ENCODE results near the gene ENTPD1. TPM values are rescaled to one million over a fixed set of nuclear protein-coding genes. Genes with fewer than 3 reads are reported as not detected.
"Not testable (repeated sequence)": the region's sequence is repeated elsewhere in the genome, so short reads cannot be mapped to it uniquely, and the experiment has no call there.

ENTPD1 gene
- total RNA-seq, 1 experiment from 2014 or later: 0.03 TPM

DNA sequence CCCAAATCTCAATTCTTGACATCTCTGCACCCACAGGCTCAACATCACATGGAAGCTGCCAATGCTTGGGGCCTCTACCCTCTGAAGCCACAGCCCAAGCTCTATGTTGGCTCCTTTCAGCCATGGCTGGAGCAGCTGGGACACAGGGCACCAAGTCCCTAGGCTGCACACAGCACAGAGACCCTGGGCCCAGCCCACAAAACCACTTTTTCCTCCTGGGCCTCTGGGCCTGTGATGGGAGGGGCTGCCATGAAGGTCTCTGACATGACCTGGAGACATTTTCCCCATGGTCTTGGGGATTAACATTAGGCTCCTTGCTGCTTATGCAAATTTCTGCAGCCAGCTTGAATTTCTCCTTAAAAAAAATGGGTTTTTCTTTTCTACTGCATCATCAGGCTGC lies 118.8 kb downstream of the ENTPD1 start:
- DNase-seq (ENCODE audit: low read depth); in situ Hi-C loops (cut with HindIII; ENCODE audit: low pct_unique_long_range_greater_than_20kb, low sequenced_read_pairs): not testable (repeated sequence)

DNA sequence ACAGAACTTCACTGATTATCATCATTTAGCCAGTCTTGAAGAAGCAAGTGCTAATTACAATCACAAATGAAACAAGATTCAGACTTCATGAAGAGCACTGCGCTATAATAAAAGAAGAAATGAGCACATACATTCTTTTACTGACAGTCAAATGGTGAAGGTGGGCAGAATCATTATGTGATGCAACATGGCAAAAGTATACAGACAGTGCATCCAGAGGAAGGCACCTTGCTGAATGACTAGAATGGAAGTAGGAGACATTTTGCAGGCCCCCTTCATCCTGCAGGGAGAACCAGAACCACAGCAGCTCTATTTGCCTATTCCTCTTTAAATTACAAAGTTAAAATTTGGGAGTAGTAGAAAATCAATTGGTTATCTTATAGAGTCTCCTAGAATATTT lies 120.8 kb downstream of the ENTPD1 start:
- in situ Hi-C loops (cut with HindIII; ENCODE audit: low pct_unique_long_range_greater_than_20kb, low sequenced_read_pairs): no loop called here
- DNase-seq (ENCODE audit: low read depth): no peak

DNA sequence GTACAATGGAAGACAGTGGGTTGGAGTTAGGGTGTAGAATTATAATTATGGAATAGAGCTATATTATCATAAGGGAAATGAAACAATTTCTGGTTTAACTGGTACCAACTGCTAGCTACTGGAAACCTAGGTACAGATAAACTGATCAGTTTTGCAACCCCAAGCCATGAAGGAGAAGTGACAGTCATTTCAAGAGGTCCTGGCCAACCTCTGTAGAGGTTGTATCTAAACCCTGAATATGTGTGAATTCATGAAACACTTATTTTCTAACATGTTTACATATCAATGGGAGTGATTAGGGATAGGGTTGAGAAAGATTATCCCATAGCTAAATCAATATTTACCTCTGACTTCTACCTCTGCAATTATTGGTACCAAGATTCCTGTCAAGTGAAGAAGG lies 121.9 kb downstream of the ENTPD1 start:
- in situ Hi-C loops (cut with HindIII; ENCODE audit: low pct_unique_long_range_greater_than_20kb, low sequenced_read_pairs): no loop called here
- no peak for DNase-seq (ENCODE audit: low read depth)

DNA sequence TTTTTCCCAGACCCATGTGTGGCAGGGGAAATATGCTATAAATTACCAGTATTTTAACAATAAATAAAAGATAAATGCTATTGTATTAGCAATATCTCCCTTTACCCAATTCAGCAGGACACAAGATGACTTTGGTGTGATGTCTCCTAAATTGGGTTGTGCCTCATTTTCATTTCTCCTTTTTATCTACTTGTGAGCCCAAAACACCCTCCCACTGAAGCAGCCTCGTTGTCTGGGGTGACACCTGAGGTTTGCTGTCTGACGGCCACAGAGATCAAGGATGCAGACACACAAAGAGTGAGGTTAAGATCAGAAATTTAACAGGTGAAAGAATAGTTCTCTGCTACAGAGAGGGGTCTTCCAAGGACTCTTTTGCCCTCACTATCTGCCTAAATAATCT lies 124.7 kb downstream of the ENTPD1 start:
- in situ Hi-C loops (cut with HindIII; ENCODE audit: low pct_unique_long_range_greater_than_20kb, low sequenced_read_pairs): no loop called here

DNA sequence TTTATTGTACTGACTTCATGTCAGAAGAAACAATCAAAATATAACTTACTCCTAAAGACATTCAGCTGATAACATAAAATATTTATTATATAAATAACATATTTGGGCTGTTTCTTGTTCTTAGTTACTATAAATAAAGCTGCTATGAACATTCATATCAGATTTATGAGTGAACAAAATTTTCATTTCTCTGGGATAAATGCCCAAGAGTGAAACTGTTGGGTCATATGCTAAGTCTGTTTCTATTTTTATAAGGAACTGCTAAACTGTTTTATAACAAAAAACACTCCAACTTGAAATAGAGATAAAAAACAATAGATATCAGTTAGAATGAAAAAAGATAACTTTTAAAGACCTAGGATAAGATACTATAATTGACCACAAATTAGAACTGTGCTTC lies 125.4 kb downstream of the ENTPD1 start:
- DNase-seq (ENCODE audit: low read depth): no peak
- in situ Hi-C loops (cut with HindIII; ENCODE audit: low pct_unique_long_range_greater_than_20kb, low sequenced_read_pairs): no loop called here

More for the DNA sequence above, 124.7 kb downstream of the ENTPD1 start:
- no peak for DNase-seq (ENCODE audit: low read depth)

DNA sequence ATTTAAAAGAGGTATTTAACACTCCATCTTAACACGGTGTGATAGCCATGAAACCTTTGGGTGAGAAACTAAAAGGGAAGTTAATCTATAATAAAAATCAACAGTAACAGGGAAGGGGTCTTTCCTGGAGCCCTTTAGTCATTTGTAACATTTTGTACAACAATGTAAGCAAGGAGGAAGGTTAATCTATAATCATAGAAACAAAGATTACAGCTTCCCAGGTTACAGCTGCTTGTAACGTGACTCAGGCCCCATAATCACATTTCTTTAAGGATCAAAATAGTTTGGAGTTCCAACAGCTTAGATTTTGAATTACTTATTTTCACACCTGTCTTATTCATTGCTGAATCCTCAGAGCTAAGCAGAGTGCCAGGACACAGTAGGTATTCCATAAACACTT lies 133.9 kb downstream of the ENTPD1 start:
- in situ Hi-C loops (cut with HindIII; ENCODE audit: low pct_unique_long_range_greater_than_20kb, low sequenced_read_pairs): no loop called here

DNA sequence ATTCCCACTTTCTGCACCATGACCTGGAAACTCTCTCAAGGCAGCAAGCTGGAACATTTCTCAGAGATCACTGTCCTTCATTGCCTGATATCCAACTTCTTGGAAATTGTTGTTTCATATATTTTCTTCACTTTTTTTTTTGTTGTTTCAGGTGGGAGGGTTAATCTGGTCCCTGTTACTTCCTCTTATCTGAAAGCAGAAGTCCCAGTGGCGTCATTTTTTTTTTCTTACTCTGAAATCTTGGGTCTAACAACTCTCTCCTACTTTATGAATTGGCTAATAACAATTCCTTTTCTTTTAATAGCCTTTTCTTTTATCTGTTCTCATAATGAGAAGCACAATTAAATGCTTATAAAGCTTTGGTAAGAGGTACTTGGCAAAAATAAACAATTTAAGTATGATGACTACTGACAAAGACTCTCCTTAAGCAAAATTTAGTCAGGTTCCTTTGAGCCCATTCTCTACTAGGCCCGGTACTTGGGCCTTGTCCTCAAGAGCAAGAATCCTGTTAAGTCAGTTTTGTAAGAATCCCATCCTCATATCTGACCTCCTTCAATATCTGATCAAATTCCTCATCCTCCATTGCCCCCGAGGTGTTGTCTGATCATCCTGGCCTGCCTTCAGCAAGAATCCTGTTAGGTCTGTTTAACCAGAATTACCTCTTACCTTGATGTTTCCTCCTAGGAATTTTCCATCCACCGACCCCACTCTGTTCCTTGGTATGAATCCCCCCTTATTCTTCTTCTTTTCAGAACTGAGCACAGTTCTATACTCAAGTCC lies 140.3 kb downstream of the ENTPD1 start:
- DNase-seq (ENCODE audit: low read depth): no peak
- in situ Hi-C loops (cut with HindIII; ENCODE audit: low pct_unique_long_range_greater_than_20kb, low sequenced_read_pairs): no loop called here

More for the DNA sequence above, 133.9 kb downstream of the ENTPD1 start:
- no peak for DNase-seq (ENCODE audit: low read depth)

DNA sequence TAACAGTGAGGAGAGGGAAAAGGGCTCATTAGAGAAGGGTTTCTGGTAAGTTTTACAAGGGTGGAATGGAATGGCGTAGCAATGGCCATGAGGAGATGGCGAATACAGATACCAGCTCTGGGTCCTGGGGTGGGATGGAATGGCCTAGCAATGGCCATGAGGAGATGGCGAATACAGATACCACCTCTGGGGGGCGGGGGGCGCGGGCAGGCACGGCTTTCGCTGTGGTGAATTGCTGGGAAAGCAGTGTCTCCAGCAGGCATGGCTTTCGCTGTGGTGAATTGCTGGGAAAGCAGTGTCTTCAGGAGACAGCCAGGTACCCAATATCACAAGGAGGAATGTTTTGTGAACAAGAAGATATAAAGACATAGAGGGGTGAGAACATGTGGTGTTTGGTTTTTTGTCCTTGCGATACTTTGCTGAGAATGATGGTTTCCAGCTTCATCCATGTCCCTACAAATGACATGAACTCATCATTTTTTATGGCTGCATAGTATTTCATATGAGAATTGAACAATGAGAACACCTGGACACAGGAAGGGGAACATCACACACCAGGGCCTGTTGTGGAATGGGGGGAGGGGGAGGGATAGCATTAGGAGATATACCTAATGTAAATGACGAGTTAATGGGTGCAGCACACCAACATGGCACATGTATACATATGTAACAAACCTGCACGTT lies 150.1 kb downstream of the ENTPD1 start:
- in situ Hi-C loops (cut with HindIII; ENCODE audit: low pct_unique_long_range_greater_than_20kb, low sequenced_read_pairs); DNase-seq (ENCODE audit: low read depth): not testable (repeated sequence)

DNA sequence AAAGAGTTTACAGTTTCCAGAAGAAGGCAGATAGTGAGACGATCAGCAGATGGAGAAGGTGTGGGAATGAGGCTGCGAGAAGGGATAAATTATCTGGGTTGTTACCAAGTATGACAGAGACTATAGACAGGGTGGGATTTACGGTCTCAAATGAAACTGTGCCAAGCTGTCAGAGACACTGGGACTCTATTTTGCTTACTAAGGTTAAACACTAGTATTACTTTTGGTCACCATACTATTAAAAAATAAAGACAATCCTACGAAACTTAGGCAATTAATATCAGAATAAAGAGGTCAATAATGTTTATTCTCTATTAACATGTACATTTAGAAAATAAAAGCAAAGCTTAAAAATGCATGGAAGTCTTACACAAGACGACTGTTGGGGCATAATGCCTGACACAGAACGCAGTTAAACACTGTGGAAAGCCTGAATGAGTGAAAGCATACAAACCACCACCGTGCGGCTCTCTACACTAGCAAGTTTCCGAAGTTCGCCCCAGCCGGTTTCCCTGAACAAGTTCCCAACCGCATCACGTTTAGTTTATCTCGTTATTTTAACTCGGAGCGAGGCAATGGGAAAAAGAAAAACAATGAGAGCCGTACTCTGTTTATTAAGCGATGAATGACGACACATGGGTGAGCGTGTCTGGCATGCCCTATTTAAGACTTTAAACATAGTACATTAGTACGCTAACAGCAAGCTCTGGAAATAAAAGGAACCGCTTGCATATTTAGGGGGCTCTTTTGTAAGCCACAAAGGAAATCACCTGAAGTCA lies 150.9 kb downstream of the ENTPD1 start:
- peak; percentile 59 for DNase-seq (ENCODE audit: low read depth)
- in situ Hi-C loops (cut with HindIII; ENCODE audit: low pct_unique_long_range_greater_than_20kb, low sequenced_read_pairs): no loop called here

DNA sequence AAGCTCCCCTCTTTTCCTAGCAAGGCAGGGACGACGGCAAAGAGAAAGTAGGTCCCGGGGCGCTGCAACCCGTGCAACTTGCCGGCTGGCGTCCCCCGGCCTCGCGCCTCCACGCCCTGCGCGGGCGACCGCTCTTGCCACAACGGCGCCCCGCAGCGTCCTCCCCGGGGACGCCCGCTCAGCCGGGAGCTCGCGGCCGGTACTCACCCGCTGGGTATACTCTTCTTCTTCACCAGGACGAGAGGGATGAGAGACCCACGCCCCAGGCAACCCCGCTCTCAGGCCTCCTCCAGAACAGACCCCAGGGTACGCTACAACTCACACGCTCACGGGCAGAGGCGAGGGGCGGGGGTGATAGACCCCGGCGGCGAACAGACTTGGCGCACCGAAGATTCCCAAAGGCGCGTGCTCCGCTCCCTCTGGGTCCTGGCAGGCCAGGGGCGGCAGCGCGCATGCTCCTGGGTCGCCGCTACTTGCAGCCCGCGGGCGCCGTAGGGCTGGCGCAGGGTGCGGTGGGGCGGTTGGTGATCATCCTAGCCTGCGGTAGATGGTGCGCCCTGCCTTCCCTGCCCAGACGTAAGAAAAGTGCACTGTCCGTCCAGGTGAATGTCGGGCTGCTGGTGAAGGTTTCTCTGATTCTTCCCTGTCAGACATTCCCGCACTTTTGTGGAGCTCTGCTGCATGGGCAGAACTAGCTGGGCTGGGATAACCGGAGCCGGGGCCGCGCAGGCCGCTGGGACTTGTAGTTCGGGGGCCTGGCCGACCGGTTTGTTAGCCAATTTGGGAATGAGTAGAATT lies 151.7 kb downstream of the ENTPD1 start, which contains the start of gene CC2D2B:
TSS of gene CC2D2B (plus strand) at position 520 of the 798 bp plus-strand sequence. CDS start 3,349 bp downstream, outside the sequence.
- DNase-seq (ENCODE audit: low read depth): peak; percentile 84

DNA sequence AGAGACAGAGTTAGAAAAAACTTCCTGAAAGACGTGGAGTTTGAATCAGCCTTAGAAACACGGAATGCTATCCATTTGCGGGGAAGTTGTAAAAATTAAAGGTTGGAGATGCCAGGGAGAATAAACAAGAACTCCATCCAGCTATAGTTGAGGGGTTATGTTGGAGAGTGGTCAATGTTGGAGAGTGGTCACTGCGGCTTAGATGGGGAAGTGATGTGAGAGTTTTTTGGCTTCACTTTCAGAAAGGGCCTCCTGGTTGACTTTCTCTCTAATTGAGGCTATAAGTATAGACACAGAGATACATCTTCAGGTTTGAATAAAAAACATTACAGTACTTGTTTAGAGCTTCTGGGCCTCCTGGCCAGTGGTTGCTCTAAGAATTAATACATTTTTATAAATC lies 152.5 kb downstream of the ENTPD1 start:
- no peak for DNase-seq (ENCODE audit: low read depth)
- in situ Hi-C loops (cut with HindIII; ENCODE audit: low pct_unique_long_range_greater_than_20kb, low sequenced_read_pairs): no loop called here

More for the DNA sequence above, 151.7 kb downstream of the ENTPD1 start, which contains the start of gene CC2D2B:
- in situ Hi-C loops (cut with HindIII; ENCODE audit: low pct_unique_long_range_greater_than_20kb, low sequenced_read_pairs): no loop called here

DNA sequence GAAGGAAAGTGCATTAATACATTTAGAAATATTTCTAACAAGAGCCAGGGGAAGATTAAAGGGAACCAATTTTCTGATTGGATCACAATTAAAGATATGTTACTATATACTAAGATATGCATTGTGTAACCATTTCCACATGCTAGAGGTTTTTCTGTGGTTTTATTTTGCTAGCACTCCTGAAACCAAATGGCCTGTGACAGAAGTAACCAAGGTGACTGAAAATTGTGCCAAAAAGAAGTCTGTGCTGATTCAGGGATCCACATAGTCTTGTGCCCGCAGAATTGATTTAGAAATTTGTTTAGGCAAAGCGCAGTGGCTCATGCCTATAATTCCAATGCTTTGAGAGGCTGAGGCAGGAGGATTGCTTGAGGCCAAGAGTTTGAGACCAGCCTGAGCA lies 153.6 kb downstream of the ENTPD1 start:
- in situ Hi-C loops (cut with HindIII; ENCODE audit: low pct_unique_long_range_greater_than_20kb, low sequenced_read_pairs): no loop called here
- DNase-seq (ENCODE audit: low read depth): no peak

DNA sequence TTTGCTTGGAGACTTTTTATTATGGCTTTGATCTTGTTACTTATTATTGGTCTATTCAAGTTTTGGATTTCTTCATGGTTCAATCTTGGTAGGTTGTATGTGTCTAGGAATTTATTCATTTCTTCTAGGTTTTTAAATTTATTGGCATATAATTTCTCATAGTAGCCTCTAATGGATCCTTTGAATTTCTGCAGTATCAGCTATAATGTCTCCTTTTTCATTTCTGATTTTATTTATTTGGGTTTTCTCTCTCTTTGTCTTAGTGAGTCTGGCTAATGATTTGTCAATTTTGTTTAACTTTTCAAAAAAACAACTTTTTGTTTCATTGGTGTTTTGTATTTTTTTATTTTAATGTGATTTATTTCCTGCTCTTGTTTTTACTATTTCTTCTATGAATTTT lies 160.1 kb downstream of the ENTPD1 start:
- DNase-seq (ENCODE audit: low read depth); in situ Hi-C loops (cut with HindIII; ENCODE audit: low pct_unique_long_range_greater_than_20kb, low sequenced_read_pairs): not testable (repeated sequence)

Other genes starting within 250 kb of the ENTPD1 start
- 2.7 and 3.4 TPM in 2 replicates for gene SORBS1, start 194.8 kb upstream of the ENTPD1 start, total RNA-seq (2014; rRNA removed; shearing (Covaris generic); ENCODE audit: low replicate concordance)
- 168 and 184 TPM in 2 replicates for gene ALDH18A1, start 99.5 kb upstream of the ENTPD1 start, total RNA-seq (2014; rRNA removed; shearing (Covaris generic); ENCODE audit: low replicate concordance)
- 44.7 and 45.5 TPM in 2 replicates for gene TCTN3, start 62.2 kb upstream of the ENTPD1 start, total RNA-seq (2014; rRNA removed; shearing (Covaris generic); ENCODE audit: low replicate concordance)
- gene CC2D2B, start 151.8 kb downstream of the ENTPD1 start, total RNA-seq (2014; rRNA removed; shearing (Covaris generic); ENCODE audit: low replicate concordance): not detected in 2 replicates